HG03342 (cell line): ENCODE measurements around the gene SMIM17.

Experiments
- ATAC-seq: cut with Tn5 transposase; IDR thresholded peaks from one replicate; pipeline ENCODE4 v1.9.1; 2021; ENCODE audit warnings: mild to moderate bottlenecking, moderate library complexity; ENCODE audit not compliant: unreplicated experiment

The SMIM17 gene

DNA sequence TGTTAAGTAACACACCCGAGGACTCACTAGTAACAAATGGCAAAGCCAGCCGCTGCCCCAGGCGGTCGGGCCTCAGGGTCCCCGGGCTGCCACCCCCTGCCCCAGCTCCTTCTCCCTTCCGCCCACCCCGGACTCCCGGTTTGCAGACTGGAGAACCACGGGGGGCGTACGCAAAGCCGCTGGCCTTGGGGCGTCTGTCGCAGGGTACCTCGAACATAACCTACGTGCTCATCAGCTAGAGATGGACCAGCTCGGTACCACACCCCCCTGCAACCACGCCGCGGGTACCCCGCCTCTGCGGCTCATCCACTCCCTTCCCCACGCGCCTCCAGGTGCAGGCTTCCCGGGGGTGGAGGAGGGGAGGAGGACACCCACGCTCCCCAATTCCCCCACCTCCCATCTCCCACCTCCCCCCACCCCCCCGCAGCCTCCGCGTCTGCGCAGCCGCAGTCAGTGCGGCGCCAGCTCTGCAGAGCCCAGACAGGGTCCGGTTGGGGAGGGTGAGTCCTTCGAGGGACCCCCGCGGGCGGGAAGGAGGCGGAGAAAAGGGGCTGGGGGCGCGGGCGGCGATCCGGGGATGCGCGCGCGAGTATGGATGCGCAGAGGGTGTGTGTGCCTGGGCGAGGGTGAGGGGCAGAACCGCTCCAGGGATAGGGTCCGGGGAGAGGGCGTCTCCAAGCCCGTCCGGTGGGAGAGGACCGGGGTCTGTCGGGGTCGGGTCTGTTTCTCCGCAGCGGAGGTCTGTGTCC is at the start of gene SMIM17:
TSS of gene SMIM17 (plus strand) at position 449 of the 749 bp plus-strand sequence. CDS start 2,509 bp downstream, outside the sequence.
- ATAC-seq, result no peak

DNA sequence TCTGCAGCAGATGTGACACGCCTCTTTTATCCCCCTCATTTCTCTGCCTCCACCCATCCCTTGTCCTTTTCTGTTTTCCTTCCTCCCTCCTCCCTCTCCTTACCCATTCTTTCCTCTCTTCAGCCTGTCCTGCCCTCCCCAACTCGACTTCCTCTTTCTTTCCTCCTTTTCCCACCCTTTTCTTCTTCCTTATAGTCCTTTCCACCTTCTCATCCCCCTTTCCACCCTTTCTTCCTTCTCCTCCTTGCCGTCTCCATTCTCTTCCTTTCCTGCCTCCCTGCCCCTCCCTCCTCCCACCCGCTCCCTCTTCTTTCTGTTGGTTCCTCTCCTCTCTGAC is 48.5 kb upstream of the SMIM17 start:
- no peak for ATAC-seq

DNA sequence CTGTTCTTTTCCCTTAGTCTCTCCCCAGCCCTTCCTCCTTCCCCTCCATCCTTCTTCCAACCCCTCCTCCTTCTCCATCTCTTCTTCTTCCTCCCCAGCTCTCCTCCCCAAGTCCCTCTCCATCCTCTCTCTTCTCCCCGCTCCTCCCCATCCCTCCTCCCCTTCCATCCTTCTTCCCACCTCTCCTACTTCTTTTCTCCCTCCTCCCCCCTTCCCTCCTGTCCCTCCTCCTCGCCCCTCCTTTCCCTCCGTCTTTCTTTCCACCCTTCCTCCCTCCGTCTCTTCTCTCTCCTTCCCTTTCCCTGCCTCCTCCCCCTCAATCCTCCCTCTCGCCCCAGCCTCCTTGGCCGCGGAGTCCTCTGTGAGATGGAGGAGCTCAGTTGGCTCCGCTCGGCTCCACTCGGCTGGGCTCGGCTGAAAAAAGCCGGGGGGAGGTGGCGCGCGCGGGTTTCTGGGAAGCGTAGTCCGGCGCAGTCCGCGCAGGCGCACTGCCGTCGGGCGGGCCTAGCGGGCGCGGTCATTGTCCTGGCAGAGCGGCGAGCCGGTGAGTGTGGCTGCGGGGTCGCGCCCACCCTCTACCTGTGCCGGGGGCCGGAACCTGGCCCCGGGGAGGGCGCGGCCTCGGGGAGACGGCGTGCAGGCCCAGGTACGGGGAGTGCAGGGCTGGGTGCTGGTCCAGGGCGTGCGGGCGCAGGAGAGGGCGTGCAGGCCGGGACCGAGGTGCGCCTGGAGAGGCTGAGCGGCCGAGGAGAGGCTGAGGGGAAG is 48.0 kb upstream of the SMIM17 start, which contains the start of gene ZNF71:
TSS of gene ZNF71 (plus strand) at position 520 of the 765 bp plus-strand sequence. CDS start 6,257 bp downstream, outside the sequence.
- ATAC-seq, result peak; percentile 94

DNA sequence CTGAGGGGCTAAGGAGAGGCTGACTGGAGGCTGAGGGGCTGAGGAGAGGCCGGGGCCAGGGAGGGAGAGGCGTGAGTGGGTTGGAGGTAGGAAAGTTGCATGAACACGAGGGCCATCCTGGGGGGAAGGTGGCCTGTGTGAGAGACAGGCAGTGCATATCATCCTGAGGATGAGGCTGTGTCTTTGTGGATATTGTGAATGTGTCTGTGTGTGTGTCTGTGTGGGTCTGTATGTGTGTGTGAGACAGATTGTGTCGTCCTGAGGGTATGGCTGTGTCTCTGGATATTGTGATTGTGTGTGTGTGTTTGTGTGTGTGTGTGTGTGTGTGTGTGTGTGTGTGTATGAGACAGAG is 47.4 kb upstream of the SMIM17 start:
- peak; percentile 14 for ATAC-seq

DNA sequence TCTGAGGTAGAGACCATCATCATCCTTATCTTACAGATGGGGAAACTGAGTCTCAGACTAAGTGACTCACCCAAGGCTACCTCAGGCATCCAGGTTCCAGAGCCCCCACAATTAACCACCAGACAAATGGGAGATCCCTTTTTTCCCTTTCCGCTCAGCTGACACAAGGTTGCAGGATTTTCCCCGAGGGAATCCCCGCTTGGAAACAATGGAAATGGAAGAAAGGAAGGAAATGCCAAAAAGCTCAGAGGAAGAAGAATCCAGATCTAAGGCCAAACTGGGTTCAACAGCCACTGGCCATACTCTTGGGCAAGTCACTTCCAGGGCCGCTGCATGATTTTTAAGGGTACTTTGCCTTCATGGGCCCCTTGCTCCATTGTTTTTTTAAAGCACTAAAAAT is 46.3 kb upstream of the SMIM17 start:
- ATAC-seq, result no peak

DNA sequence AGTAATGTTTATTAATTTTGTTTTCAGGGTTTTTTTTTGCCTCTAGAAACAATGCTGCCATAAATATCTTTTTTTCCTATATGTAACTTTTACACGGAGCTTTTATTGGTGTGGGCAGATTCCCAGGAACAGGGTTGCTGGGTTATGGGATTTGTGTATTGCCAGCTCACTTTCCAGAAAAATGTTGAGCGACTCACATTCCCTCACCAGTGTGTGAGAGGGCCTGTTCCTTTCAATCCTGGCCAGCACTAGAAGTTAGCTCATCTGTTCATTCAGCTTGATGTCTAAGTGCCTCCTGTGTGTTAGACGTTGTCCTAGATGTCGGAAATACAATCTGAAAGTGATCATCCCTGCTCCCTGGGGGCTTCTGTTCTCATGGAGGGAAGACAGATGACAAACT is 45.3 kb upstream of the SMIM17 start:
- no peak for ATAC-seq

DNA sequence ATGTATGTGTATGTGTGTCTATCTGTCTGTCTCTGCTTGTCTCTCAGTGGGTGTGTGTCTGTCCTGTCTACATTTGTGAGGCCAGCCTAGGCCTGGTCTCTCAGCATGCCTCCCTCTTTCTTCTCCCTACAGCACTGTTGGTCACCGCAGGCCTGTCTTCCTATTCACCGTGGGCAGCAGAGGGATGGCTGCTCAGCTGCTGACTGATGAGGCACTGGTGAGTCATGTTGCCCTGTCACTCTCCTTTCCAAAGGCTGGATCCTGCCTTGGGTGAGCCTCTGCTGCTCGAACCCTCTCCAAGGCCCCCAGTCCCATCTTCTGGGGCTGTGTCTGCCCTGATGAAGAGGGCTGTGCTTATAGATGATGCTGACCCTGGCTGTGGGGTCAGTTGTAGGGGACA is 41.6 kb upstream of the SMIM17 start:
- no peak for ATAC-seq

DNA sequence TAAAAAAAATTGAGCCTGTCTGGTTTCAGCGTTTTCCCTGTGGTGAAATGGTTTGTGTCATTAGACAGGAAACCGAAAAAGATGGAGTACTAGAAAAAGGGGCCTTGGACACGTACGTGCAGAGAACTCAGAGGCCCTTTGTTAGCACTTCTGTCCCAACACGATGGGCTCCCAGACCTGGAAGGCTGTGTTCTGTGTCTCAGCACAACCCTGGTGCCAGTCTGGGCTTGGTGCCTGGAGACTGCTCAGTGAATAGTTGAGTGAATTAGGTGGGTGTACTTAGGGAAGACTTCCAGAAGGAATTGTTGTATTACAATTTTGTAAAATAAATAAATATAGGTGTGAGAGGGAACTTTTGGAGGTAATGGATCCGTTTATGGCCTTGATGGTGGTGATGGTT is 39.1 kb upstream of the SMIM17 start:
- ATAC-seq, result no peak

DNA sequence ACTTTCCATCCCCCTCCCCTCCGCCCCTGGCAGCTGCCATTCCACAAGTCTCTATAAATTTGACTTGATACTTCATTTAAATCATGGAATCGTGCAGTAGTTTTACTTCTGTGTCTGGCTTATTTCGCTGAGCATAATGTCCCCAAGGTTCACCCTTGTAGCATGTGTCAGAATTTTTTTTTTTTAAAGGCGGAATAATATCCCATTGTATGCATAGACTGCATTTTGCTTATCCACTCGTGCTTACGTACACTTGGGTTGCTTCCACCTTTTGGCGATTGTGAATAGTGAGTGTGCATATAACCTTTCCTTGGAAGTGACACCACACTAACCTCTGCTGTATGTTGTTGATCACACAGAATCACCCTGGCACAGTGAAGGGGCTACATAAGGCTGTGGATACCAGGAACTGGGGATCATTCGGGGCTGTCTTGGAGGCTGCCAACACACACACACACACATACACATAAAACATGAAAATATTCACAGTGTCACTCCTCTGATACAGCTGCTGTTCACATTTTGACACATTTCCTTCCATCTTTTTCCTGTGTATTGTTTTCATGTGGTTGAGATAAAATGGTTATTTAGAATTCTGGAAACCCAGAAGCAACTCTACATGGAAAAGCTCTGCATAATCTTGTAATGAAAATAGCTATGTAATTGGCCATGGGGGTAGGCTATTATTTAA is 34.5 kb upstream of the SMIM17 start:
- no peak for ATAC-seq

DNA sequence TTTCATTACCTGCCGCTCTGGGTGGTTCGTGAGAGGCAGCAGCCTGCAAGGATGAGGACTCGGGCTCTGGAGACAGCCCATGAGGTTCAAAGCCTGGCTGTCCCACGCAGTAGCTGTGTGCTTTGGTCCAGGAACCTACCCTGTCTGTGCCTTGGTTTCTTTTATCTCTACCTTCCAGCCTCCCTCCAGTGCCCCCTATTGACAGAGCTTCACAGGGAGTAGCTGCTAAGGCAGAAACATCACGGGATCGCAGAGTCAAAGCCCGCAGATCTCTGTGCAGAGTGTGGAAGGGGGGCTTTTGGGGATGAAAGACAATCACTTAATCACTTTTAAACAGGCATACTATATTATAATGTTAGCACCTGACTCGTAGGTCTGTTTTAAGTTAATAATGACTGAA is 31.7 kb upstream of the SMIM17 start:
- no peak for ATAC-seq

DNA sequence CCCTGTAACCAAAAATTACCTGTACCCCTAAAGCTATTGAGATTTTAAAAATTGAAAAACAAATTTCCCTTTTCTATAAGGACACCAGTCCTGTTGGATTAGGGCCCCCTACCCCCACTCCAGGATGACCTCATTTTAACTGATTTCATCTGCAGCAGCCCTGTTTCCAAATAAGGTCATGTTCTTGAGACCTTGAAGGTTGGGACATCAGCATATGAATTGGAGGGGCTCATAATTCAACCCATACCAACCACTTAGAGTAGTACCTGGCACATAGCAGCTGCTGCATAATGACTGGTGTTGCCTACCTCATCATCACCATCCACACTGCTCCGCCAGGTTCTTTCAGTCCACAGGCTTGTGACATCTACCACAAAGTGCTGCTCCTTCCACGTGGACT is 30.2 kb upstream of the SMIM17 start:
- no peak for ATAC-seq

DNA sequence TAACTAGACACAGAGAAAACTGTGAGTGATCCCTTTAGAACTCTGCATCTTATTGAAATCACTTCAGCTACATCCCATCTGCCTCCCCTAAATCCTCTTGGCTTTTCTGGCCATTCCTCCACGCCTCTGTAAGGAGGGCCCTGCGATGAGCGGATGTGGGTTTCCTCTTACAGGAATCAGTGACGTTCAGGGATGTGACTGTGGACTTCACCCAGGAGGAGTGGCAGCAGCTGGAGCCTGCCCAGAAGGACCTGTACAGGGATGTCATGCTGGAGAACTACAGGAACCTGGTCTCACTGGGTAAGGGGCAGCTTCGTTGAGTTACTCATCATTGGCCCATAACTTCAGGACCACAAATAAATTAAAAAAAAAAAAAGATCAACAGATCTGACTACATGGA is 29.3 kb upstream of the SMIM17 start:
- no peak for ATAC-seq

DNA sequence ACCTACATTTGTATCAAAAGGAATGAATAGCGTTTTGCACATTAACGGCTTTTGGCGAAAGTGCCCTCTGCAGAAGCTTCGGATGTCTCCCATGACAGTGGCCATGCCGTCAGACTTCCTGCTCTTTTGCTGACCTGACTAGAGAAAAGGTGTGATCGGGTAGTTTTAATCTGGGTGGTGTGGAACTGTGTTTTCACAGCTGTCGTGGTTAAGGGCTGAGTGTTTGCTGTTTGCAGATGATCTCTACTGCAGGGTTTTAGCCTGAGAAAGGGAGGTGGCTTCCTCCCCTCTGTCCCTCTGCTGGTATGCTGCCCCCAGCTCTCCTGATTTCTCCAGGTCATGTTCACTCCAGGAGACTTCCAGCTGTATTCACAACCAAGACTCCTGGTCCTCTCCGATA is 25.4 kb upstream of the SMIM17 start:
- ATAC-seq, result no peak

DNA sequence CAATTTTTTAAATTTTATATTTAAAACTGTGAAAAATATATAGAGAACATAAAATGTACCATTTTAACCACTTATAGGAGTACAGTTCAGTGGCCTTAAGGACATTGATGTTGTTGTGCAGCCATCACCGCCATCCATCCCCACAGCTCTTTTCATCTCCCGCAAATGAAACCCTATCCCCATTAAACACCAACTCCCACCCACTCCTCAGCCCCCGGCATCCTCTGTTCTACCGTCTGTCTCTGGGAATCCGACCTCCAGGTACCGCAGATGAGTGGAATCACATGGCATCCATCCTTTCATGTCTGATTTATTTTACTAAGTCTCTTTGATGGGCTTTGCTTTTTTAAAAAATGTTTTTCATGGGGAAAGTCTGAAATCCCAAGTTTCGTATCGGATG is 23.8 kb upstream of the SMIM17 start:
- ATAC-seq, result no peak

DNA sequence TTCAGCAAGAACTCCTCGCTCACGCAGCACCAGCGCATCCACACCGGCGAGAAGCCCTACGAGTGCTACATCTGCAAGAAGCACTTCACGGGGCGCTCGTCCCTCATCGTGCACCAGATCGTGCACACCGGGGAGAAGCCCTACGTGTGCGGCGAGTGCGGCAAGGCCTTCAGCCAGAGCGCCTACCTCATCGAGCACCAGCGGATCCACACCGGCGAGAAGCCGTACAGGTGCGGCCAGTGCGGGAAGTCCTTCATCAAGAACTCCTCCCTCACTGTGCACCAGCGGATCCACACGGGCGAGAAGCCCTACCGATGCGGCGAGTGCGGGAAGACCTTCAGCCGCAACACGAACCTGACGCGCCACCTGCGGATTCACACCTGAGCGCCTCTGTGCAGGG is 20.6 kb upstream of the SMIM17 start:
- ATAC-seq, result no peak

DNA sequence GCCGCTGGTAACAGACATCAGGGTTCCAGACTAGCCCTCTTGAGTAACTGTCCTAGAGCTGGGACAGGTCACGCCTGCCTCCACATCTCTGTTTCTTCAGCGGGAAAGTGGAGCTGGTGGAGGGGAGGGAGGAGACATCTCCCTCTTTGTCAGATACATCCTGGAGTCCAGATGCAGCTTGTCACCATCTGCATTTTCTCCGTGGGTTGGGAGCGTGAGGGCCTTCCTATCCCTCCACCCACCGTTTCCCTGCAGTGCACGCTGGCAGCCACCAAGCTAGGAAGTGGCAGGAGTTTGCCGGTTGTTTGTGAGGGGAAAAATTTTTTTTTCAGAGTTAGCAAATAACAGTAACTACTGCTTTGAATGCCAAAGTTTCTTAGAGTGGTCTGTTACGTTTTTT is 20.0 kb upstream of the SMIM17 start:
- no peak for ATAC-seq

DNA sequence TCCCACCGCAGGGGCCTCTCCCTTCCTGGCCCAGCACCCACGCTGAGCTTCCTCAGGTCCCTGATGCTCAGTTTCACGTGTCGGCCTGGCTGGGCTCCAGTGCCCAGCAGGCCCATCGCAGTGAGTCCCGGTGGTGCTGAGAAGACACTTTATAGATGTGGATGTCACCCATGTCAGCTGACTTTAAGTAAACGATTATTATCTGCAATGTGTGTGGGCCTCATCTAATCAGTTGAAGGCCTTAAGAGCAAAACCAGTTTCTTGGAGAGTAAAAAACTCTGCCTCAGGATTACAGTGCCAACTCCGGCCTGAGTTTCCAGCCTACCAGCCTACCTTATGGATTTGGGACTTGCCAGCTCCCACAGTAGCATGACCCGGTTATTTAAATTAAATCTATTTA is 17.3 kb upstream of the SMIM17 start:
- ATAC-seq, result no peak

DNA sequence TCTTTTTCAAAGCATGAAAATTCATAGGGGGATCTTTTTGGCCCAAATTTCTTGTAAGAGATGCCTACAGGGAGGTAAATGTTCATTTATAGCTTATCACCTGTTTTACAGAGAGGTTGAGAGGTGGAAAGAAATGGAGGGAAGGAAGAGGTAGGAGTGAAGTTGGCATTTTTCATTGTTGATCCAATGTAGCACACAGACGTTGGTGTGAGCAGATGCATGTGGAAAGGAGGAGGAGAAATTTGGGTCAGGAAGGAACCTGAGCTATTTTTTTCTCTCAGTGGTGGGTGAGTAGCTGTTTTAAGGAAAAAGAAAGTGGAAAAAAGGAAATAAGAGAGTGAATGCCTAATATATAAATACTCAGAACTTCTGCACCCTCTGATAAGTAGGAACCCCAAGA is 9.9 kb upstream of the SMIM17 start:
- no peak for ATAC-seq

DNA sequence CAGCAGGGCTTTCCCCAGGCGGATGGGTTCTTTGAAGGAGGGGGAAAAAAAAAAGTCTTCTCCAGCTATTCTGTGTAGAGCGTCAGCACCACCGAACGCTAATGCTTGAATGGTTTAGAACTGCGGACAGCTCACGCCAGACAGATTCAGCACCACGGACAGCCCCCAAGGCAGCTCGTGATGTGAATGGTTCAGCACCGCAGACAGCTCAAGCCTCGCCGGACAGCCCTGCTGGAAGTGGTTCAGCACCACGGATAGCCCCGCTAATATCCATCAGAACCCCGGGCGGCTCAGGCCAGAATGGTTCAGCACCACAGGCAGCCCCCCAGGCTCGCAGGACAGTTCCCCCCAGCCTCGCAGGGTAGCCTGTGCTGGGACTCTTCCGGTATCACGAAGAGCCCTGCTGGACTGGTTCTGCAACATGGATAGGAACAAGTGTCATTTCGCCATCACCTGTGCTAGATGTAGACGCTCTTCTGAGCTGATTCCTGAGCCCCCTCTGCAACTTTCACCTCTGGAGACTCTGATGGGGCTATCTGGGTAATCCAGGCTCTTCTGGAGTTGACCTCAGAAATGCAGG is 4.9 kb upstream of the SMIM17 start:
- no peak for ATAC-seq

DNA sequence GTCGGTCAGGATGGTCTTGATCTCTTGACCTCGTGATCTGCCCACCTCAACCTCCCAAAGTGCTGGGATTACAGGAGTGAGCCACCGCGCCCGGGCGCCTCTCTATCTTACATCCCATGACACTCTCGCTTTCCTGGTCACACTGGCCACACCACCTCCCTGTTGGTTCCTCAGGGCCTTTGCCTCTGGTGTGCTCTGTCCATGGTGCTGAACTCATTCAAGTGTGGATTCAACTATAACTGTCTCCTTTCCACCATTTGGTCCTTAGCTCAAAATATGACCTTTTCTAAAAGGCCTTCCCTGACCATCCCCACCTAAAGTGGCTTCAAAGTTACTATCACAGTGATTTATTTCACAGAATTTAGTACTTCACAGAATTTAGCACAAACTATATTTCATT is 3.7 kb upstream of the SMIM17 start:
- ATAC-seq, result no peak

DNA sequence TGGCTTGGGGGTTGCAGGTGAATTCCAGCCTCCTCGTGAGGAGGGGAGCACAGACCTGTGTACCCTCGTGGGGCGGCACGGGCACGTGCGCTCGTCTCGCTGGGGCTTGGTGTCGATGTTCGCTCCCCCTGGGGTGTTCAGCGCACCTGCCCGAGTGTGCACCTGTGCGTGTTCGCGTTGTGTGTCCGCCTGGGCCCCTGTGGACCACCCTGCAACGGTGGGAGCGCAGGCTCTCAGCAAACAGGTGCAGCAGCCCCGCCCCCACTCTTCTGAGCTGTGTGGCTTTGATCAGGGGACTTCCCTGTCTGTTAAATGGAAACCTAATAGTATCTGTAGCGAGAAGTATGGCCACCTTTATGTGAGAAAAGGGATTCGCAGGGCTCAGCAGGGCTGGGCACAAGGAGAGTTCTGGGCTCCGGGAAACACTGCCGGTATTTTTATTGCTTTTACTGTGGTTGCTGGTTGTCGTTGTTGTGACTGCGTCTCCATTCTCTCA is 549 bp downstream of the SMIM17 start:
- ATAC-seq, result no peak
